ENCODE results near the gene CCDC18.
"Not testable (repeated sequence)": the region's sequence is repeated elsewhere in the genome, so short reads cannot be mapped to it uniquely, and the experiment has no call there.

The CCDC18 gene

GRCh38 chr1:93252598-93252997 lies 72.1 kb downstream of the CCDC18 start:
- TF ChIP-seq CTCF (IDR thresholded peaks at IDR 0.05; ENCODE audit: insufficient read depth, low read depth, low read length, missing control alignments), result no peak
- H3K4me3 ChIP-seq (ENCODE audit: low read length), result no peak overlapping the region
- DNase-seq (ENCODE audit: low read depth), result no peak

GRCh38 chr1:93253516-93253915 lies 73.0 kb downstream of the CCDC18 start:
- DNase-seq (ENCODE audit: low read depth), result no peak

GRCh38 chr1:93255222-93256079 lies 74.9 kb downstream of the CCDC18 start:
- no peak overlapping the region for H3K4me3 ChIP-seq (ENCODE audit: low read length)
- no peak for TF ChIP-seq CTCF (IDR thresholded peaks at IDR 0.05; ENCODE audit: insufficient read depth, low read depth, low read length, missing control alignments)
- DNase-seq (ENCODE audit: low read depth), result peak; percentile 46

More at GRCh38 chr1:93253516-93253915, 73.0 kb downstream of the CCDC18 start:
- TF ChIP-seq CTCF (IDR thresholded peaks at IDR 0.05; ENCODE audit: insufficient read depth, low read depth, low read length, missing control alignments), result no peak
- H3K4me3 ChIP-seq (ENCODE audit: low read length), result no peak overlapping the region

GRCh38 chr1:93256433-93256832 lies 75.9 kb downstream of the CCDC18 start:
- no peak overlapping the region for H3K4me3 ChIP-seq (ENCODE audit: low read length)
- TF ChIP-seq CTCF (IDR thresholded peaks at IDR 0.05; ENCODE audit: insufficient read depth, low read depth, low read length, missing control alignments), result no peak
- no peak for DNase-seq (ENCODE audit: low read depth)

- DNase-seq (ENCODE audit: low read depth), result no peak
- no peak overlapping the region for H3K4me3 ChIP-seq (ENCODE audit: low read length)
- TF ChIP-seq CTCF (IDR thresholded peaks at IDR 0.05; ENCODE audit: insufficient read depth, low read depth, low read length, missing control alignments), result no peak
Measured at GRCh38 chr1:93257889-93258288, 77.4 kb downstream of the CCDC18 start.

GRCh38 chr1:93260726-93261125 lies 80.2 kb downstream of the CCDC18 start:
- H3K4me3 ChIP-seq (ENCODE audit: low read length); DNase-seq (ENCODE audit: low read depth): not testable (repeated sequence)

- no peak for DNase-seq (ENCODE audit: low read depth)
- H3K4me3 ChIP-seq (ENCODE audit: low read length), result no peak overlapping the region
- no peak for TF ChIP-seq CTCF (IDR thresholded peaks at IDR 0.05; ENCODE audit: insufficient read depth, low read depth, low read length, missing control alignments)
Measured at GRCh38 chr1:93262645-93263044, 82.1 kb downstream of the CCDC18 start.

- not testable (repeated sequence) for DNase-seq (ENCODE audit: low read depth); H3K4me3 ChIP-seq (ENCODE audit: low read length)
Measured at GRCh38 chr1:93268888-93269287, 88.4 kb downstream of the CCDC18 start.

GRCh38 chr1:93275262-93275633 lies 94.7 kb downstream of the CCDC18 start:
- H3K4me3 ChIP-seq (ENCODE audit: low read length); DNase-seq (ENCODE audit: low read depth): not testable (repeated sequence)
